DND-41 (cell line): ENCODE data around the gene SLC39A11.

ENCODE experiments used
- ATAC-seq: fragments of 200-7000 bp; cut with Tn5 transposase; 3 replicates; pipeline ENCODE4 v1.9.1; 2021; ENCODE audit warnings: low read depth; ENCODE audit not compliant: insufficient read depth
- DNase-seq: peaks from one replicate; pipeline ENCODE4 v3.0.0-alpha.2; 2020
- H2AFZ ChIP-seq: 2 replicates; pipeline ENCODE4 v1.6.0; 2012; ENCODE audit warnings: low read depth, low read length
- H3K27ac ChIP-seq: 2 replicates; pipeline ENCODE4 v1.5.1; 2012; ENCODE audit warnings: low read length, inconsistent platforms
- H3K27me3 ChIP-seq: fragments of 200-600 bp; sonication (generic); 2 replicates; pipeline ENCODE4 v1.6.0; 2012; ENCODE audit warnings: low read length, mild to moderate bottlenecking, inconsistent platforms; ENCODE audit not compliant: insufficient read depth, poor library complexity
- H3K36me3 ChIP-seq: 2 replicates; pipeline ENCODE4 v1.5.1; 2012; ENCODE audit warnings: low read length, inconsistent platforms; ENCODE audit not compliant: insufficient read depth
- H3K4me1 ChIP-seq: 2 replicates; pipeline ENCODE4 v1.5.1; 2012; ENCODE audit warnings: mild to moderate bottlenecking, low read length; ENCODE audit not compliant: insufficient read depth
- H3K4me2 ChIP-seq: 2 replicates; pipeline ENCODE4 v1.6.0; 2012; ENCODE audit warnings: mild to moderate bottlenecking, moderate library complexity, low read length, inconsistent platforms; ENCODE audit not compliant: insufficient read depth
- H3K4me3 ChIP-seq, 2 experiments: fragments of 200-600 bp in 1 of 2; shearing (Covaris generic) in 1 of 2; 2 replicates each; pipeline ENCODE4 v1.5.1; 2012 to 2016; ENCODE audit warnings: inconsistent platforms in 2 of 2, low read length in 2 of 2, mild to moderate bottlenecking in 2 of 2, low read depth in 1 of 2, moderate library complexity in 1 of 2
- H3K79me2 ChIP-seq: 2 replicates; pipeline ENCODE4 v1.6.0; 2012; ENCODE audit warnings: low read length, inconsistent platforms; ENCODE audit not compliant: insufficient read depth
- H3K9ac ChIP-seq: 2 replicates; pipeline ENCODE4 v1.6.0; 2012; ENCODE audit warnings: low read depth, mild to moderate bottlenecking, inconsistent platforms, low read length, moderate library complexity
- H3K9me3 ChIP-seq: 2 replicates; pipeline ENCODE4 v1.5.1; 2012; ENCODE audit warnings: low read length, moderate library complexity, mild to moderate bottlenecking, inconsistent platforms; ENCODE audit not compliant: insufficient read depth, severe bottlenecking
- H4K20me1 ChIP-seq: 2 replicates; pipeline ENCODE4 v1.6.0; 2012; ENCODE audit warnings: low read length; ENCODE audit not compliant: insufficient read depth
- CTCF ChIP-seq: IDR thresholded peaks from 2 replicates; pipeline ENCODE4 v1.5.1; 2012; ENCODE audit warnings: borderline replicate concordance, low read length, moderate library complexity, mild to moderate bottlenecking; ENCODE audit not compliant: poor library complexity, severe bottlenecking; ENCODE audit errors: extremely low read depth
- EZH2 ChIP-seq: IDR thresholded peaks from 3 replicates; pipeline ENCODE4 v1.6.1; 2012; ENCODE audit warnings: borderline replicate concordance, low read depth, mild to moderate bottlenecking, moderate library complexity, low read length, inconsistent platforms; ENCODE audit not compliant: severe bottlenecking

The SLC39A11 gene

GRCh38 chr17:72837335-72837734, 255.2 kb downstream of the SLC39A11 start:
- no peaks in the 10 kb centered on the region for H3K79me2 ChIP-seq
- DNase-seq: no peak
- no peaks in the 10 kb centered on the region for H3K4me1 ChIP-seq
- H3K4me2 ChIP-seq: no peak overlapping the region
- no peaks in the 10 kb centered on the region for H3K27me3 ChIP-seq
- no peak overlapping the region for H3K9ac ChIP-seq
- no peak for ATAC-seq
- no peak overlapping the region for H2AFZ ChIP-seq
- H3K27ac ChIP-seq: no peak overlapping the region
- H3K9me3 ChIP-seq: peaks cover 5% of the 10 kb centered on the region
- H3K4me3 ChIP-seq: no peak overlapping the region
- TF ChIP-seq EZH2: no peak
- TF ChIP-seq CTCF: no peak
- no peaks in the 10 kb centered on the region for H4K20me1 ChIP-seq
- H3K36me3 ChIP-seq: peaks cover 2% of the 10 kb centered on the region; the same call in 1 of the 2 replicates

DNA sequence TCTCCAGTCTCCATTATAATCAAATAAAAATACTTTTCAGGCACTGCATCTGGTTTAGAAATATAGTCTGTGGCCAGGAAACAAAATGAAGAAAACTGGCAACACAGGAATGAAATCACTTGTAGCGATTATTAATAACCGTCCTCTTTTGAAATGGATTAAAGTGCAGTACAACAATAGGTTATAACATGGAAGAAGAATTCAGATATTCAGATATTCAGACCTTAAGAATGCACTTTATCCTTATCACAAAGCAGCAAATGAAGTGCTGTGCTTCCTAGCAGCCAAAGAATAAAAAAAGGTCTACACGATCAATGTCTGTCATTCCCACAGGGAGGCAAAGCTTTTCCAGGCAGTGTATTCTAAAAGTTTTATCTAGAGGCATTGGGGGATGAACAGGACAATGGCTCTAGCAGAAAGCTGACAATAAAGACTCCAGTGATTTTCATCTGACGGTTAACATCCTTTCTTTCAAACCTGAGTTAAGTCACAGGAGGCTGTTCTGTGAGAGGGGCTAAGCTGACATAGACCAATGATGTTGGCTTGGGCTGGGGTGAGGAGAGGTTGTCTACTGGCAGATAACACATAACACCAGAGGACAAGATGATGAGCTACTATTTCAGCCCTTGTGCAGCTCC, 259.2 kb downstream of the SLC39A11 start:
- no peak for ATAC-seq
- H3K79me2 ChIP-seq: no peaks in the 10 kb centered on the region

GRCh38 chr17:72832306-72832705, 260.2 kb downstream of the SLC39A11 start:
- Histone ChIP-seq H3K9ac (no peak overlapping the region), H3K27me3 (no peaks in the 10 kb centered on the region), H3K9me3 (no peaks in the 10 kb centered on the region), H4K20me1 (no peaks in the 10 kb centered on the region), H3K4me1 (no peaks in the 10 kb centered on the region), H3K4me3 (no peak overlapping the region), H3K79me2 (no peaks in the 10 kb centered on the region), H3K36me3 (no peaks in the 10 kb centered on the region), H3K4me2 (no peak overlapping the region), H3K27ac (no peak overlapping the region), H2AFZ (no peak overlapping the region)
- no peak for ATAC-seq
- TF ChIP-seq CTCF (no peak), EZH2 (no peak)
- no peak for DNase-seq

More for the DNA sequence above, 259.2 kb downstream of the SLC39A11 start:
- H3K27ac ChIP-seq: no peak overlapping the region
- H4K20me1 ChIP-seq: no peaks in the 10 kb centered on the region
- H3K9ac ChIP-seq: no peak overlapping the region
- no peaks in the 10 kb centered on the region for H3K27me3 ChIP-seq
- H3K4me3 ChIP-seq: no peak overlapping the region
- no peak for TF ChIP-seq EZH2
- no peak for TF ChIP-seq CTCF
- H3K4me1 ChIP-seq: no peaks in the 10 kb centered on the region
- no peak overlapping the region for H3K4me2 ChIP-seq
- no peaks in the 10 kb centered on the region for H3K9me3 ChIP-seq
- no peak for DNase-seq
- H2AFZ ChIP-seq: no peak overlapping the region
- no peaks in the 10 kb centered on the region for H3K36me3 ChIP-seq
